HUDEP-2 (cell line): ENCODE data around the gene AVPR2.

Experiments
- DNase-seq, 76 experiments: peaks; one replicate each; lab custom pipeline; 2025; ENCODE audit not compliant: unreplicated experiment in 76 of 76; lab: John Stamatoyannopoulos, UW

AVPR2 gene

DNA sequence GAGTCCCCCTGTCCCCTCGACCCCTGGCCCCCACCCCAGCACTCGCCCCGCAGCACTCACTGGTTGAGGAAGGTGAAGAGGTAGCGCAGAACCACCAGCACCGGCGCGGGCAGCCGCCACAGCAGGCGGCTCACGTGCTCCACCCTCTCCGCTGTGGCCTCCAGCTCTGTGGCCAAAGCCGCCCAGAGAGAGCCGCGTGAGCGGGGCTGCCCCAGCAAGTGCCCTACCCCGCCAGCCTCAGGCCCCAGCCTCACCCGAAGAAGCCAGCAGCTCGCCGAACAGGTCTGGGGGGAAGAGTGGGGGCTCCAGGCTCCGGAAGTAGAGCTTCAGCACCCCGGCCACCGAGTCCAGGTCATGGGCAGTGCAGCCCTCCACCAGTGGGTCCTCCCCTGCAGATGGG is 6.0 kb downstream of the AVPR2 start:
- no peak for DNase-seq

DNA sequence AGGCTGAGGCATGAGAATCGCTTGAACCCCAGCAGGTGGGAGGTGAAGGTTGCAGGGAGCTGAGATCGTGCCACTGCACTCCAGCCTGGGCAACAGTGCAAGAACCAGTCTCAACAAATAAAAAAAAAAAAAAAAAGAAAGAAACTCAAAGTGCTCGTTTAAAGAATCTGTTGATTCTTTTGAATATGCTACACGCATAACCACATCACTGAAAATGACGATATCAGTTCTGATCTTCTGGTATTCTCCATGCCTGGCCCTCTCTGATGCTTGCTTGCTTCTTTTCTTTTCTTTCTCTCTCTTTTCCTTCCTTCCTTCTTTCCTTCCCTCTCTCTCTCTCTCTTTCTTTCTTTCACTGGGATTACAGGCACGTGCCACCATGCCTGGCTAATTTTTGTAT is 7.3 kb downstream of the AVPR2 start:
- no peak for DNase-seq

DNA sequence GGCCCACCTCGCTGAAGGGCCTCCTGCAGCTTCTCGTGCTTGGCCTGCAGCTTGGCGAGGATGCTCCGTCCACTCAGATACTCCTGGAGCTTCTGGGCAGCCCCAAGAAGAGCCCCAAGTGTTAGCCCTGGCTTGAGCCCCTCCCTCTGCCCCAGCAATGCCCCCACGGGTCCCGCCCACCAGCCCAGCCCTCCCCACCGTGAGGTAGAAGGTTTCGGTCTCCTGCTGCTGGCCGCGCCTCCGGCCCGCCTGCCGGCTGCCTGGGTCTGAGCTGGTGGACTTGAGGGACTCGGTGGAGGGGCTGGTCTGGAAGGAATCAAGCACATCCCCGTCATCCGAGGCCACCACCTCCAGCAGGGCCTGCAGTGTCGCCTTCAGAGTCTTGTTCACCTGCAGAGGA is 8.7 kb downstream of the AVPR2 start:
- no peak for DNase-seq

DNA sequence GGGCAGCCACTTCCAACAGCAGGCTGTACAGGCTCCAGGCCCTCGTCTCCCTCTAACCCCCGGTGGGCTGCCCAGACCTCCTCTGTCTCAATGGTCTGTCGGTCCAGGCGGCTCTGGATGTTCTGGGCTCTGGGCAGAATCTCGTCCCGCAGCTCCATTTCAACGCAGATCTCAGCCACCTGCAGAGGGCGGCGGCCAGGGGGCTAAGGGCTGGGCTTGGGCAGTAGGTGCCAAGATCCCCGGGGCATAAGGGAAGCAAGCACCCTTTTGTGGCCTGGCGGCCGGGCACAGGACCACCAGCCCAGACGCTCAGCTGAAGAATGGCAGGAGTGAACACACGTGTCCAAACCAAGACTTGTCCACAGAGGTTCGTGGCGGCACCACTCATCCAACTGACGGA is 9.2 kb downstream of the AVPR2 start:
- DNase-seq, result no peak

DNA sequence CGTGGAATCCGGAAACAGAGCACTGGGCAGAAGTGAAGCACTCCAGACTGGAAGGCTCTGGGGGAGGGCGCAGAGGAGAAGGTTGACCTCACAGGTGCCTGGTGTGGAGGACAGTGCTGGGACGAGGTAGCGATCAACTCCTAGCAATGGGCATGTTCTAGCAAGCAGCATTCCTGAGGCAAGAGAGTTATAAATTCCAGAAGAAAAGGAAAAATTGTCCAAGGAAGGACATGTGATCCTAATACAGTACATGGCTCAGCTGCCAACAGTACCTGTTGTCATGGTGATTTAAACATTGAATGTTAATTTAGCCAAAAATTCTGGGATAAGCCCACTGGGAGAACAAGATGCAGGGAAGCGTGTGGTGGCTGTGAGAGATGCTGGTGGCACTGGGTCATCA is 13.4 kb downstream of the AVPR2 start:
- no peak for DNase-seq

DNA sequence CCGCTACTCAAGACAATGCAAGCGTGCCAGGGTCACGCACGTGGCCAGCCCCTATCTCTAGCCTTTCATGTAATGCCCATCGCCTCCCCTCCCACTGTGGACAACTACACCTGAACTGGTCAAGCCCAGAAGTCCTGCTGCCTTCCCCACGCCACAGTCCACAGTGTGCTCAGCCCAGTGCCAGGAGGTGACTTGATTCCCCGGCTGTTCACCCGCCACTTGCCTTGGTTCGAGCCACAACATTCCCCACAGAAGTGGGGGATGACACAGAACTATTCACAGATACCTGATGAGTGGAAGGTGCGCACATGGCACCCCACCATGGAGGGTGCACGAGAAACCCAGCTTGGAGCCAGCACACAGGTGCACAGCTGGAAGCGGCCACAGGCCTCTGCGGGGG is 14.8 kb downstream of the AVPR2 start:
- DNase-seq, result no peak

DNA sequence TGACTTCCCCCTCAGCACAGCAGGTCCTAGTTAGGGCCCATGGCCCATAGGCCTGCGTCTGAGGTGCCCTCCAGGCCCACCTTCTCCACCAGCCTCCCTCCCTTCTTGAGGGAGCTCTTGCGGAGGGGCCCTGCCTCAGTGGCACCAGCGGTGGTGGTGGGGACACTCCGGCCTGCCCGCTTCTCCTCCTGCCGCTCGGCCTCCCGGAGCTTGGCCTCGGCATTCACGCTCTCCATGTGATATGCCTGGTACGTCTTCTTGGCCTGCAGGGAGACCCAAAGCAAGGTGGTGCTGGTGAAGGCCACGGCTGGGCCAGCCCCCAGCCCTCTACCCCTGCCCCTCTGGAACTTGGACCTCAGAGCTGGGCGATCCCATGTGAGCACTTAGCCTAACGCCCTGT is 16.1 kb downstream of the AVPR2 start:
- no peak for DNase-seq

DNA sequence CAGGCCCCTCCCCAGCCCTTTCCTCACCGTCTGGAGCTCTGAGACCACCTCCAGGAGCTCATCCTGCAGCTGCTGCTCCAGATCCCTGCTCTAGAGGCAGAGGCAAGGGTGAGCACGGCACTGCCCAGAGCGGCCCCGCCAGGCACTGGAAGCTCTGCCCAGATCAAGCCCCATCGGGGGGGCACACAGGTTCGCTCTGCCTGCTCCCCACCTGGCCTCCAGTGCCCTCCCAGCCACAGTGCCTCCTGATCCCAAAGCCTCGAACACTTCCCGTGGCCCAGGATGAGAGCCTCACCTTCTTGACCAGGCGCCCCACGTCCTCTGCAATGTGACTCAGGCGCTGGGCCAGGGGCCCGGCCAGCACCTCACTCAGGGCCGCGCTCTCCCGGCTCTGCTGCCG is 16.6 kb downstream of the AVPR2 start:
- no peak for DNase-seq

DNA sequence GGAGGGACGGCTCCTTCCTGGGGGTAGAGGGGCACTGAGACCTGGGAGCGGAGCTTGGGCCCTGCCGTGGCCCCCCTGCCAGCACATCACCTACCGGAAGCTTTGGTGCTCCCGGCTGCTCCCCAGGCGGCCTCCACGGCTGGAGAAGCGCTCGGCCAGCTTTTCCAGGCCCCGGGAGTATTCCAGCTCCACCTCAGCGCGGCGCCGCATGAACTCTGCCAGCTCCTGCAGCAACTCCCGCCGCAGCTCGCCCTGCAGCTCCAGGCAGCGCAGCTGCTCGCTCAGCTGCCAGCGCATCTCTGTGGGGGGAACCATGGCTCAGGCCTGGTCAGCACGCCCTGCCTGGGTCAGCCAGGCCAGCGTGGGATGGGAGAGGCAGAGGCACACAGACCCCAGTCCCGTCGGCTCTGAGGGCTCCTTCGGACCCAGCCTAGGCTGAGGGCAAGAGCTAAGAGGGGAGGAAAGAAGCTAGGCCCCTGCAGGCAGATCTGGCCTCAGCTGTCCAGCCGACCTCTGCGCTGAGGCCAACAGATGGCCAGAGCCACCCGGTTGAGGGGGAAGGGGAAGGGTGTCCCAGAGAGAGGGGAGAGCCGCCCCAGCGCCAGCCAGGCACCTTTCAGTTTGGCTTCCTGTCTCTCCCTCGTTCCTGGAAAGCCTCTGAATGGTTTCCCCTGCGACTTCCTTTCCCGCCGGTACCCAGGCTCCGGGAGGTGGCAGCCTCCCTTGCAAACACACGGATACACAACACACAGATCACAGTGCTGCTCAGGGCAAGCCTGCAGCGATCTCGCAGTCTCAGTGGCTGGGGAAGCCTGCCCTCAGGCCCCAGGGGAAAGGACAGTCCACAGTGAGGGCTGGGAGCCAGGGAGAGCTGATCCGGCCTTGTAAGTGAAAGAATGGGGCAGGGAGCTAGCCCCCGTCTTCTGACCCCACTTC is 17.3 kb downstream of the AVPR2 start:
- no peak for DNase-seq

DNA sequence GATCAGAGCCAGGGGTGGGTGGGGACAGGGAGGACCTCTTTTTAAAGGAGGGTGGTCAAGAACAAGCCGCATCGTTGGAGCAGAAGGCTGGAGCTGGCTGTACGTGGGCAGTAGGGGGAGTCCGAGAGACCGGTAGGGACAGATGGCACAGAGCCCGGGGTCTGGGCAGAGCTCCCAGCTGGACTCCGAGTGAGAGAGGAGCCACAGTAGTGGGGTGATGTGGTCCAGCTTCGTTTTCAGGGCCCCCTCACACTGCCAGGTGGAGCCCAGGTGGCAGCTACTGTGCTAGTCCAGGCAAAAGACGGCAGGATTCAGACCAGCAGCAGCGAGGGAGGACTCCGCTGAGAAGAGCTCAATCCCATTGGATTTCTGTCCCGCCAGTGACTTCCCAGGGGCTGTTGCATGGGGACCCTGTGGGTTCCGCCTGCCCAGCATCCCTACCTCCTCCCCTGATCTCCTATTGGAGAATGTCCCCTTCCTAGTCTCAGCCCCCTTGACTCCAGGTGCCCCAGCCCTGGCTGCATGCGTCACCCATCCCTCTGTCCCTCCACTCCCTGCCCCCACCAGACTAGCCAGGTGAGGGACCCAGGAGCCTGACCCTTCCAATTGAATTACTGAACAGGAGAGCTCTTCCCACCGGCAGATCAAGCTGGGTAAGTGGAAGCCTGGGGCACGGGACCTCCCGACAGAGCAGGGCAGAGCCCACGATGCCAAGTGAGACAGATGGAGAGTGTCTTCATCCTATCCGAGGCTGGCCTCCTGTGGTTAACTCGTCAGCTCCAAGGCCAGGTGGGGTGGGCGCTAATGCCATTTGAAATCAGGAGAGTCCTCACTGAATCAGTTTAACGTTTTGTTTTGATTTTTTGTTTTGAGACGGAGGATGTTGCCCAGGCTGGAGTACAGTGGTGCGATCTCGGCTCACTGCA is 18.7 kb downstream of the AVPR2 start:
- peak in 34 of 76 experiments; percentile 4 to 51 (median 23) for DNase-seq

DNA sequence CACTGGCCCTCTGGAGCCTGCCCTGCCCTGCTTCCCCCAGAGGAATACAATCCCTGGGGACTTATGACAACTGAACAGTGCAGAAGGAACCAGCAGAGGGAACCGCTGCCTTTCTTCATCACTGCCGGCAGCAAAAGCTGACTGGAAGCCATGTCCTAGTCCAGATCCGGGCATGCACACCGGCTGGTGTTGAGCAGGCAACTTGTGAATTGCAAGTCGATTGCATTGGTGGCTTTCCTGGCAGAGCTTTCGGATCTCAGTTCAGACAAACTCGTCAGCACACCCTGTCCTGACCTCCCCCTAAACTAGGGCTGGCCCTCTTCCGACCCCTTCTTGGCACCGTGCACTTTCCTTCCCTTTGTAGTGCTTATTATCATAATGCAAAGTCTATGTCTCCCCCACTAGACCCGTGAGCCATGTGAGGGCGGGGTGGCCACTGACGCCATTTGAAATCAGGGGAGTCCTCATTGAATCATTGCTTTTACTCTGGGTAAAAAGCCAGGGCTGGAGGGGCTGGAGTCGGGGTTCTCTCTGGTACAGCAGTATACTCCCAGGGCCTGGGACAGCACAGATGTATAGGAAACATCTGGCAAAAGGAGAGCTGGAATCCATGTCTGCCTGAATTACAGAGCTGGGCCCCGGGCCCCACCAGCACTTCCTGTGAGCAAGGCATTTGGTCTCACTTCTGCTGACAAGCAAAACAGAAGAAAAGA is 19.8 kb downstream of the AVPR2 start:
- peak in 17 of 76 experiments; percentile 0 to 40 (median 15) for DNase-seq

DNA sequence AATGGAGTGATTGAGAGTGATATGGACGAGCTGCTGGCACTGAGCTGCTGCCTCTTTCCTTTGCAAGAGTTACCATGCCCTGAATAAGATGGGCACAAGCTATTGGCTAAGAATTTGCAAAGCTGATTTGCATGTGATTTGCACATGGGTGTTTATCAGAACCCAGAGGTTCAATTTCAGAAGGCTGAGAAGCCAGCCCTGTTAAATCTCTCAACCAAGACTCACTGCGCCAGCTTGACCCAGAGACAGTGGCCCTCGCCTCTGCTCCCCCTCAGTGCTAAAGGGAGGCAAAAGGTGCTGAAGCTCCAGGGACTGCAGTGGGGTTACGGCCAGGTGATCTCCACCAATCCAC is 20.9 kb downstream of the AVPR2 start:
- peak in 5 of 76 experiments; percentile 0 to 32 (median 10) for DNase-seq

DNA sequence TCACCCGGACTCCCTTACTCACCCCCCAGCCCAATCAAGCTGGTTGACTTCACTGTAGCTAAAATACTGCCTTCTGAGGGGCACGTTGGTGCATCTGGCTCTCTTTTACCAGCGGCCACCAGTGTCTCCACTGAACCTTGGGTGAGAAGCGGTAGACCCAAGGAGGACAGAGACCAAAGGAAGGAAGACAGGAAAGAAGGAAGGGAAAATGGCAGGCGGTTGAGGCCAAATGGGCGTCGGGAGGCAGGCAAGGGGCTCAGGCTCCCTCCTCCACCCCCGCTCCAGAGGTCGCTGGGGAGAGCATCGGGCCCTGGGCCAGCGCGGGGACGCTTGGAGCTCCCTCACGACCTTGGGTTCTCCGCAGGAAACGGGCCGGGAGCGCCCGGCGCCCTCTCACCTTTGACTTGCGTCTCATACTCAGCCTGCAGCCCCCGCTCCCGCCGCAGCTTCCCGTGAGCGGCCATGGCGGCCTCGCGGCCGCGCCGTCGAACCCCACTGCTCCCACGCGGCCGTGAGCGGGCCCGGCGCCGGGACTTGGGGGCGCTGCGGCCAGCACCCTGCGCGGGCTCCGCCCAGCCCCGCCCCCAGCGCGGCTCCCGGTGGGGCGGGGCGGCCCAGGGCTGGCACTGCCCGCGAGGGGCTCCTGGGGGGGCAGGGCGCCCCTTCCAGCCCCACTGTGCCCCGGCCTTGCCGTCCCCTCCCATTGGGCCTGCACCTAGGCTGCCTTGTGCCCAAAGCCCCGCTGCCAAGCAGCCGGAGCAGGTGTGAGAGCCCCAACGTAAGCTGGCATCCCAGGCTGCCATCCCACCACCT is 21.5 kb downstream of the AVPR2 start, which contains the start of gene ARHGAP4:
Gene ARHGAP4 (minus strand): TSS at position 526 of the 813 bp plus-strand sequence. CDS start 62 bp downstream, at position 464.
- DNase-seq, result peak in 31 of 76 experiments; percentile 0 to 54 (median 23)

DNA sequence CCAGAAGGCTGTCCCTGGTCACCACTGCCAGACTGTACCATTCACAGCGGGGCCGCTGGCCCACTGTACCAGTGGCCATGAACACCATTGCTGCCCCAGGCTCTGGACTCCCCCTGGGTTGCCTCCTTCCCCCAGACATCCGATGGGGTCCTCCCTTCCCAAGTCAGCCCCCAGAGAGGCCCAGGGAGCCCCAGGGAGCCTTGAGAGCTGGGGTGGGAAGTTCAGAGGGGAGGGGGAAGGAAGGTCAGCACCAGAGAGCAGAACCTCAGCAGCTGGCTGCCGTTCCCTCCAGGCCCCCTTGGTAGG is 22.0 kb downstream of the AVPR2 start:
- DNase-seq, result no peak

DNA sequence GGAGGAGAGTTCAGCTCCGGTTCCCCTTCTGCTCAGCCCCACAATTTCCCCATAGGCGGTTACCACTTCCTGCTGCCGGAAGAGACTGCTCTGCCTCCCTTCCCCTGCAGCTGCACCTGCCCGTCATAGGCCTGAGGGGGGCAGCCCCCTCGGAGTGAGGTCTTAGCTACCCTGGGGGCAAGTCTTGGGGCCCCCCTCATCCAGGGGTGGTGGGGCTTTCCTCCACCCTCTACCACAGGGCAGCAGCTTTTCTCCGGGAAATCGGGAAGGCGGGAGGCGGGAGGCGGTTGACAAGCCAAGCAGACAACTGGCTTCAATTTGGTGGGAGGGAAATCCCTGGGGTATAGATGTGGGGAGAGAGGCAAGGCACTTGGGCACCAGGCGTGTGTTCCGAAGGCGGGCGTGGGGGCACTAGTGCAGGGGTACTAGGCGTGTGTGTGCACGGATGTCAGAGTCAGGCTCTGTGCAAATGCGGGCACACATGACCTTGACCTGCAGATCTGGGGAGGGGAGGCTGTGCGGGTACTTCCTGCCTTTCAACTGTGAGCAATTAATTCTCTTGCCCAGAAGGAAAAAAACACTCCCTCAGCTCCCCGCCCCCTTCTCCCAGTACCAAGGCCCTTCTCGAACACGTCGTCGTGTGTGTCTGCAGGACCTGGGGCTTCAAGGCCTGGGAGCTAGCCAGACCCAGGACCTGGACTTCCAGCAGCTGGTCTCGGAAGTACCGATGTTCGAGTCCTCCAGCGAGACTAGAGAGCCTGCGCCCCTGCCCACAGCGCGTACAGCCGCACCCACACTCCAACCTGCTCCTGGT is 22.6 kb downstream of the AVPR2 start:
- DNase-seq, result peak in 25 of 76 experiments; percentile 0 to 45 (median 15)

DNA sequence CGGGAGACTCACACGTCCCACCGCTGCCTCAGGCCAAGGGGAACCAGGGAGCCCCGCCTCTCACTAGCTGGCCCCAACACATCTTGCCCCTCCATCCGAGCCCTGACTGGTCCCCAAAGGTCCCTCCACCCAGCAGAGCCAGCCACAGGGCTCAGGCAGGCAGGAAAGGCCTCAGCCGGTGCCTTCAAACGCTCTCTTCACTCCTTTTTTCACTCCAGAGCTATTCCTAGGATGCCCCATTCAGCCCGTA is 23.1 kb downstream of the AVPR2 start:
- DNase-seq, result peak in 1 of 76 experiments; percentile 33

DNA sequence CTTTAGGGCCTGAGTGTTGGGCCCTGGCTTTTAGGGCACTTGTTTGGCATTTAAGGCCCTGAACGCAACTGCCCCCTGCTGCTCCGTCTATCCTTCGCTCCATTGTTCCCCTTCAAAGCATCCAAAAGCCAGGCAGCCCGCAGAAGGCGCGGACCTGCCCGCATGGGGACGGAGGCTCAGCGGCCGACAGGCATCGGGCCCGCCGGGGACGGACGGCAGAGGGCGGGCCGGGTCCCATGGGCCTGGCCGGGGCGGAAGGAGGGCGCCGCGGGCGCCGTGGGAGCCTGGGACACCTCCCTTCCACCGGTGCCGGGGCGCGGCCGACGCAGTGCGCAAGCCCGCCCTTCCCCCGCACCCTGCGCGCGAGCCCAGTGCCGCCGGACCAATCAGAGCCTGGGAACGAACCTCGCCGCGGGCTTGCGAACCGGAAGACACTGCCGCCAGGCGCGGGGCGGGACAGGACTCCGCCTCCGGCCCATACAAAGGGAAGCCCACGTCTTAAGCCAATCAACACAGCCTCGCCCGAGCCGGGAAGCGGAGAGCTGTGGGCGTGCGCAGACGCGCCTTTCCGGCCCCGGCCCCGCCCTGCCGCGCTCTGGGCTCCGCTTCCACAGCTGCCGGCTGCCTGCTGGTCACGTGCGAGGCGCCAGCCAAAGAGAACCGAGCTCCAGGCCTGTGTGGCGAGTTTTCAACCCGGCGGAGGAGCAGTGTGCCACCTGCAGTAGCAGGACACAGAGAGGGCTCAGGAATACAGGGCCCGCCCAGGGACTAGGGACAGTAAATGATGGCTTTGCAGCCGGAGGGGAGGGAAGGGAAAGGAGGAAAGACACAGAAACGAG is 23.7 kb downstream of the AVPR2 start:
- peak in 74 of 76 experiments; percentile 33 to 96 (median 88) for DNase-seq

DNA sequence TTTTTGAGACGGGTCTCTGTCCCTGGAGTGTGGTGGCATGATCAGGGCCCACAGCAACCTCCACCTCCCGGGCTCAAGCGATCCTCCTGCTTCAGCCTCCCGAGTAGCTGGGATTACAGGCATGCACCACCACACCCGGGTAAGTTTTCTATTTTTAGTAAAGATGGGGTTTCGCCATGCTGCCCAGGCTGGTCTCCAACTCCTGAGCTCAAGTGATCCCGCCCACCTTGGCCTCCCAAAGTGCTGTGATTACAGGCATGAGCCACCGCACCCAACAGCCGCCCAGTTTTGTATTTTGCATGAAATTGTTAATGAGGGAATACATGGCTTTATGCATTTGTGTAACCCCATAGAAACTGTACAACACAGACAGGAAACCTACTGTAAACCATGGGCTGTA is 24.4 kb downstream of the AVPR2 start:
- DNase-seq, result peak in 1 of 76 experiments; percentile 5

DNA sequence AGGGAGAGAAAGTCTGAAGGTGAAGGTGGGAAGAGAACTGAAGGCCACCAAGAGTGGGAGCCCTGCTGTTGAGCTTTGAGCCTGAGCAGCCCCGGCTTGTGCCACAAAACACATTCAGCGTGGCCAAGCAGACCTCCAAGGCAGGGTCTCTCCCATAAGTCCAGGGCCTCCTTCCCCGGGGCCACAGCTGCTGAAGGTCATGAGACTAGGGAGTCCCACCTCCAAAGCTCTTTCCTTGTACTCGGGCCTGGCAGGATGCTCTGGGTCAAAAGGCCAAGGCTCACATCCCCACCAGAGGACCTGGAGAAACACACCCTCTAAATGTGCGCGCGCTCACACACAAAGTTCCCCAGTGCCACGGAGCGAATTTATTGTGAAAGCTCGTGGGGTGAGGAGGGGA is 25.1 kb downstream of the AVPR2 start:
- DNase-seq, result no peak
